ENCODE results near the gene VMP1.
"Not testable (repeated sequence)": the region's sequence is repeated elsewhere in the genome, so short reads cannot be mapped to it uniquely, and the experiment has no call there.

The VMP1 gene

DNA sequence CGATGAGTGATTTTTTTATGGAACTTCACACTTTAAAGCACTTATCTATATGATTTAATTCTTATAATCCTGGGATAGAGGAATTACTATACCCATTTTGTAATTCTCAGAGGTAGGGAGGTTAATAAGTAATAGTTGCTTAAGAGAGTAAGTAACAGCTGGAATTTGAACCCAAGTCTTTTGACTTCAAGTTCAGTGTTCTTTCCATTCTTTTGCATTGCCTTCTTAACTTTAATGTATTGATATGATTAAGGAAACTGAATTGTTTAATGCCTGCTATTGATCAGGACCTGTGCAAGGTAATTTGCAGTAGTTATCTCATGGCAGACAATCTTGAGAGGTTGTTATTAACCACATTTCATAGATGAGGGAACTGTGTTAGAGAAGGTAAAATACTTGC is 106.8 kb downstream of the VMP1 start:
- no peak for DNase-seq (ENCODE audit: low read depth)

DNA sequence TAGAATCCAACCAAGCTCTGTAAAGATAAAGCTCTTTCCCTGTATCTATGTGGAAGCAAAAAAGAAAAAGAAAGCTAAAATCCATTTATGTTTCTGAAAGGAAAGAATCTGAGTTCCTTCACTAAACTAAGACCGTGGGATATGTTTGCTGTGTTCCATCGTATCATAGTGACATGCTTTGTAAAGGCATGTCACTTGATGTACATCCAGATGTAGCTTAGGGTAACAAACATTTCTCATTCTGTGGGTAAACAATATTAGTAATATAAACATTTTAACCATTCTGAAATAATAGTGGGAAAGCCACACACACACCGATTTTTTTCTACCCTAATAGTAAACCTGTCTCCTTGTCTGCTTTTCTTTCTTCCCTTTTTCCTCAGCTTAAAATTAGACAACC is 107.2 kb downstream of the VMP1 start:
- no peak for DNase-seq (ENCODE audit: low read depth)

DNA sequence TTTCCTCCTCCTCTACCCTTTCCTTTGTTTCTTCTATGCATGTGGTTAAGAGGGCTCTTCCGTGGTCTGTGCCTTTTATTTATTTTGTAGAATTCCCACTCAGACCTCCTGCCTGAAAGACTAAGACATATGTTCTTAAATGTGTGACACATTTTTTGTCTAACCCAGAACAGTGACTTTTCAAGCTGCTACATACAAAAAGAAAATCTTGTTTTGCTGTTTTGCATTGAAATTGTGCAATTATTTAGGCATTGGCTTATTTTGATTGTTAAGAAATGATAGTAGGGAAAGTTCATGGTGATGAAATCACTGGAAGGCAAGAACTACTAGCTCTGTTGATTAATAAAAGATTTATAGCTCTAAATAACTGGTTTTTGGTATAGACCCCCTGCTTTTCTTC is 108.5 kb downstream of the VMP1 start:
- DNase-seq (ENCODE audit: low read depth): no peak

DNA sequence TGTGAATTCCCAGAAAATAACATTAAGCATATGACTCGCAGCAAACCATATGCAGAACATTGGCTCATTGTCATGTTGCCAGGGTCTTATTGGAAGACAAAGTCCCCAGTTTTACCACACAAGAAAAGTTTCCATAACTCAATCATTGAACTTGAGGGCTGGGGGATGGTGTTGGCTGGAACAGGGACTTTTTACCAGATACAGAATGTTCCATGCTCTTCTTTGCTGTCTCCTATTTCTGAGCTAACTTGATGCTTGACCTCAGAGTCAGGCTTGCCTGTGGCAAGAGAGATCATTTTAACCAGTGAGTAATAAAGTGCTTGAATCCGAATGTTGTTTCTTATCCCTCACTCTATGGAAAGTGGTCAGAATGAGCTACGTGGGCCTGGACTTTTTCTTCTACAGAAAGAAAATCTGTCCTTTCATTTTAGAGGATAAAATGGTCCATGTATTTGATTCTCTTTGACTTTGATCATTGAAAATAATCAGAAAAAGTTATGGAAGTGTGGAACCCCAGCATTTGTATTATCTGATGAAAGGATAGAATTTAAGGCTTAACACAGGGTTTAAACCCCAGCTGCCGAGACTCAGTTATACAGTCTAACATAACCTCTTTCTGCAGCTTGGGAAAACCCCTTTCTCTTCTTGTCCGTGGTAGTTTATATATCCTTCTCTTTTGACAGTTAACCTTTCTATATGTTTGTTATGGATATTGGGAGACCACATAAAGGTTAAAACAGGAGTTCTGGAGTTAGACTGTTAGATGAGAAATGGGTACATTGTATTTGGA is 118.3 kb downstream of the VMP1 start:
- no peak for DNase-seq (ENCODE audit: low read depth)

DNA sequence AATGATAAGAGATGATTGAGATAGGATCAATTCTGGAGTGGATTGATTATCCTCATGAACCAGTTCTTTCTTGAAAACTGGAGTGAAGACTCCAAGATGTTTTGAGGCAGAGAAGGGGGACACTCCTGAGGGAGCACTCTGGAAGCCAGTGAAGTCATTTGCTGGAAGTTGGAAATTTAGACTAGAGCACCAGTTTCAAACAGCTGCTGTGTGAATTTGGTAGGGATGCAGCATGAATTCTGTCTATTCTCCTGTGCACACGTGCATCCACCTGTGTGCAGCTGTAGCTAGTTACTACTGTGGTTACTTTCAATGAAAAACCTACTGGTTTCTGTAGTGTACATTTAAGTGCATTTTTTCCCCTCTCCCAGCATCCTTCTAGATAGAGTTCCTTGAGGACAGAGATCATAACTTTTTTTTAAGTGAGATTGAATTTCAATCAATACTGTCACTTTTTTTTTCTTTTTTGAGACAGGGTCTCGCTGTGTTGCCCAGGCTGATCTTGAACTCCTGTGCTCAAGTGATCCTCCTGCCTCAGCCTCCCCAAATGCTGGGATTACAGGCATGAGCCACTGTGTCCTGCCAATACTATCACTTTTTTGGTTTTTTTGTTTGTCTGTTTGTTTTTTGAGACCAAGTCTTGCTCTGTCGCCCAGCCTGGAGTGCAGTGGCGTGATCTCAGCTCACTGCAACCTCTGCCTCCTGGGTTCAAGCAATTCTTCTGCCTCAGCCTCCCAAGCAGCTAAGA is 119.4 kb downstream of the VMP1 start:
- no peak for DNase-seq (ENCODE audit: low read depth)

DNA sequence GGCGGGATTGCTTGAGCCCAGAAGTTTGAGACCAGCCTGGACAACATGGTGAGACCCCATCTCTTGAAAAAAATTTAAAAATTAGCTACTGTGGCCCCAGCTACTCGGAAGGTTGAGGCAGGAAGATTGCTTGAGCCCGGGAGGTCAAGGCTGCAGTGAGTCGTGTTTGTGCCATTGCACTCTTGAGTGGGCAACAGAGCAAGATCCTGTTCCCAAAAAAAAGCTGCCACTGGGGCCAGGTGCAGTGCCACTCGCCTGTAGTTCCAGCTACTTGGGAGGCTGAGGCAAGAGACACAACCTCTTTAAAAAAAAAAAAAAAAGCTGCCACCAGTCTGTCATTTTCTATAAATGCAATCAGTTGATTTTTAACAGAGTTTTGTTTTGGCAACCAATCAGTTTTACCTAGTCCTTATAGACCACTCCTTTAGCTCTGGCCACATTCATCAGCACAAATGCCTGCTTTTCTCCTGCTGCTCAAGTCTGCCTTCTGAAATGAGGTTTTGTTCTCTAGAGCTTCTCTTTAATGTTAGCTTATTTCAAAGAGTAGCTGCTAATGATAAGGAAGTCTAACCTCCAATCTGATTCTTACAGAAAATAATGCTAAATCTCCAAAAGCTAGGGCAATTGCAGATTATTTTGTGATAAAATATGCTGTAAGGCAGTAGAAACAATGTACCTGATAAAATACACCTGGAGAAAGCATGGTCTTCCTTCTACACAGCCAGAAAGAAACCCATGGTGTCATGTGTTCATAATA is 120.4 kb downstream of the VMP1 start:
- DNase-seq (ENCODE audit: low read depth): no peak

DNA sequence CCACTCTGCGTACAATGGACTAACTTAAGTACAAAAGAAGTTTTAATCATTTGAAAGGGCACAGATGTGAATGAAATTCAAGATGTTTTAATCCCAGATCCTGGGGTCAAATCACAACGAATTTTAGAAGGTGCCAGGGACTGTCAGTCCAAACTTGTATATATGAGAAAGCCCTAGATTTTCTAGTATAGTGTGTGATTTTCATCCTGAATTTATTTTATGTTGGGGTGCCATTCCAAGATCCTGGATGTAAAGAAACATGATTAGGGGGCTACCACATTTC is 121.0 kb downstream of the VMP1 start:
- DNase-seq (ENCODE audit: low read depth): no peak

DNA sequence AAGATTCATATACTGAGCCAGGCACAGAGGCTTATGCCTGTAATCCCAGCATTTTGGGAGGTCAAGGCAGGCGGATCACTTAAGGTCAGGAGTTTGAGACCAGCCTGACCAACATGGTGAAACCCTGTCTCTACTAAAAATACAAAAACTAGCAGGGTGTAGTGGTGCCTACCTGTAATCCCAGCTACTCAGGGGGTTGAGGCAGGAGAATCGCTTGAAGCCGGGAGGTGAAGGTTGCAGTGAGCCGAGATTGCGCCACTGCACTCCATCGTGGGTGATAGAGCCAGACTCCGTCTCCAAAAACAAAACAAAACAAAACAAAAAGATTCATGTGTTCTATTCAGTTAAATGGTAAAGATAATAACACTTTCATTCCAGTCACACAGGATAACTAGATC is 121.4 kb downstream of the VMP1 start:
- DNase-seq (ENCODE audit: low read depth): not testable (repeated sequence)

DNA sequence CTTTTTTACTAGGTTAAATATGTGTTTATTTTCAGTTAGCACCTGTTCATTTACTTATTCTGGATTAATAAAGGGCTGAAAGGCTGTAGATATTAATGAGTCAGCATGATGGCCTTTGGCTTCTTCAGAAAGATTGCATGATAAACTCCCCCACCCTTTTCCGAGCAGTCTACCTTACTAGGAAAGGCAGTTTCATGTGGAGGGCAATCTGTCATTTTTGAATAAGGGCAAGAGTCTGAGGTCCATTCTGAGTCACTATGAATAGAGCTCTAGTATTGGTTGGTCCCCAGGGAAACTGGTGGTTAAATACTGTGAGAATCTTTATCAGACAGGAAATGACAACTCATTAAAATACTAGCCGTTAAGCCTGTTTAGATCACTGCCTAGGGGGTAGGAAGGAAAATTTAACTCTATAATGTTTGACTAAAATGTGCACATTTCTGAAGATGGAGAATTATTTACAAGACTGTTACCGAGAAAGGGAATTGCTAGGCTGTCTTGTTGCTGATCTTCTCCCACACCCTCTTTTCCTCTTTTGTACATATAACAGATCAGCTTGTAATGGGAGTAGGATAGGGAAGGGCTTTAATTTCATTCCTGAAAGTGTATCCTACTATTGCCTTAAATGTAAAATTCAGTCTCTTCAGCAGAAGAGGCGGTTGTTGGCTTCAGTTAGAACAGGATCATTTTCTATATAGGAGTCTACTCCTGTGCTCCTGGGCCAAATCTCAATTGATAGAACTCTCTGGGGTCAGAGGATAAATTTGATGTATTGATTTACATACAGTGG is 122.0 kb downstream of the VMP1 start:
- DNase-seq (ENCODE audit: low read depth): peak; percentile 99

DNA sequence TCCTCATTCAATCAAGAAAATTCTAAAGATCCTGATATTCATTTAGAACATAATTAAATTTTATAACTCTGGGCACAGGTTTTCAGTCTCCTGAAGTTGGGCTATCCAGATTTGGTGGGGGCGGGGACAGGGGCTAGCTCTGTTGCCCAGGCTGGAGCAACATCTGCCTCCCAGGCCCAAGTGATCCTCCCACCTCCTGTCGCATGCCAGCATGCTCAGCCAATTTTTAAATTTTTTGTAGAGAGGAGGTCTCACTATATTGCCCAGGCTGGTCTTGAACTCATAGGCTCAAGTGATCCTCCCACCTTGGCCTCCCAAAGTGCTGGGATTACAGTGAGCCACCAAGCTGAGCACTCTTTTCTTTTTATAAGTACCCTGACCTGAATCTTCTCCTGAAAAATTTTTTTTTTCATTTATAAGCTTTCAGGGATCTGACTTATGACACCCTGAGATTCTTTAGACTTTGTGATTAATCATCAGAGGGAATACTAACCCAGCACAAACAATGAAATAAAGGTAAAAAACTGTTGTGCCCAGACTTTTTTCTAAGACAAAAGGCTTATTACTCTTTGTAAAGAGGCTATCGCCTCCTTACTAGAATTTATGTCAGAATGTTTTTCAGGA is 122.7 kb downstream of the VMP1 start:
- DNase-seq (ENCODE audit: low read depth): no peak

DNA sequence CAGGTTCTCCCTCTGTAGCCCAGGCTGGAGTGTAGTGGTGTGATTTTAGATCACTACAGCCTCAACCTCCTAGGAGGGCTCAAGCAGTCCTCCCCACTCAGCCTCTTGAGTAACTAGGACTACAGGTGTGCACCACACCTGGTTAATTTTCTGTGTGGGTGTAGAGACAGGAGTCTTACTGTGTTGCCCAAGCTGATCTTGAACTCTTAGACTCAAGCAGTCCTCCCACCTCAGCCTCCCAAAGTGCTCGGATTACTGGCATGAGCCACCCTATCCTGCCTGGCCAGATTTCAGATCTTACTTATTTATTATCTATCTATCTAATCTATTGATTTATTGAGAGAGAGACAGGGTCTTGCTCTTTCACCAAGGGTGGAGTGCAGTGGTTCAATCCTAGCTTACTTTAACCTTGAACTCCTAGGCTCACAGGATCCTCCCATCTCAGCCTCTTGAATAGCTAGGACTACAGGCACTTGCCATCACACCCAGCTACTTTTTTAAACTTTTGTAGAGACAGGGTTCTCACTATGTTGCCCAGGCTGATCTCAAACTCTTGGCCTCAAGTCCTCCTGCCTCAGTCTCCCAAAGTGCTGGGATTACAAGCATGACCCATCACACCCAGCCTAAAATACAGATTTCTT is 123.5 kb downstream of the VMP1 start:
- DNase-seq (ENCODE audit: low read depth): no peak

DNA sequence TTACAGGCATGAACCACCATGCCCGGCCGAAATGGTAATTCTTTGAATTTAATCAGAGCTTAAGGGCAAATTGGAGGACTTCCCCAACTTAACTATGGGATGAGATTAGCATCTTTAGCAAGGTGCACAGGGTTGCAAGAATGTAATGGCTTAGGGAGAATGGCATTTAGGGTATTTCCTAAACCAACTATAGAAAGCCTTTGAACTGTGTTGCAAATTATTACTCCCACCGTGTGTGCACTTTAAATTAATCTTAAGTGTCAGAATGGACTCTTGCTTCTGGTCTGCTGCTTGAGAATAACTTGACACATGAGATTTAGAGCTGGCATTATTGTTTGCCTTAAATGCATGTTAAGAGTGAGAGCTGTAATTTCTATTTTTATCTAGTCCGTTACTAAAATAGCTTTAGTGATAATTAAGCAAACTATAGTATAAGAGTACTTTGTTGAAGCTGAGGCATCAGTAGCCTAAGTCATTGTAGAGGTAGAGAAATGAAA is 125.5 kb downstream of the VMP1 start:
- DNase-seq (ENCODE audit: low read depth): no peak

DNA sequence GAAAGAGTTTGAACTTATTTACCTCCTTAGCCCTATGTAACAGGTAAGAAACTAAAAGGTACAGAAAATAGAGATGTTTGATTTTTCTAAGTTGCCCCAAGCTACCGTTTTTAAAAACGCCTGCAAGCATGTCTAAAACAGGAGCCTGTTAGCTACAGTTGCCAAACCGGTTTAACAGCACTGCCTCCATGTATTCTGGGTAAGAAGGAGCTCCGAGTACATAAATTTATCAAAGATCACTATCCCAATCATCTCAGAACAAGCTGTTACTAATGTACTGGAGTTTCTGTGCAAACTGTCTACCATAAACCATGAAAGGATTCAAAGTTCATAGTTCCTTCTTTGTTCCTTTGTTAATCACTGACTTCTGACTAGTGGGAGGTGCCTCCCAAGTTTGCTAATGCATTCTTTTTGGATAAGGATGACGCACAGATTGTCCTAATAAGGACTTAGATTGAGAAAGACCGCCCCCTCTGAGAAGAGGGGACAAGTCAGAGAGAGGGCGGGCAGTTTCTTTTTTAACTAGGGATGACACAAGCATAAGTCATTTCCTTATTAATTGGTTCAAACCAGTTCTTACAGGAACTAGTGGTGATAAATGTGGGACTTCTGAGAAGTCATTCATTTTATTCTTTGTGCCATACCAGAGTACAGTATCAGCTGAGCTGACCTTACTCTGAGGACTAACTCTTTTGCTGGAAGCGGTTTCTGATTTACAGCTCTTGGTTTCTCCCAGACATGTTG is 130.0 kb downstream of the VMP1 start:
- DNase-seq (ENCODE audit: low read depth): peak; percentile 100

DNA sequence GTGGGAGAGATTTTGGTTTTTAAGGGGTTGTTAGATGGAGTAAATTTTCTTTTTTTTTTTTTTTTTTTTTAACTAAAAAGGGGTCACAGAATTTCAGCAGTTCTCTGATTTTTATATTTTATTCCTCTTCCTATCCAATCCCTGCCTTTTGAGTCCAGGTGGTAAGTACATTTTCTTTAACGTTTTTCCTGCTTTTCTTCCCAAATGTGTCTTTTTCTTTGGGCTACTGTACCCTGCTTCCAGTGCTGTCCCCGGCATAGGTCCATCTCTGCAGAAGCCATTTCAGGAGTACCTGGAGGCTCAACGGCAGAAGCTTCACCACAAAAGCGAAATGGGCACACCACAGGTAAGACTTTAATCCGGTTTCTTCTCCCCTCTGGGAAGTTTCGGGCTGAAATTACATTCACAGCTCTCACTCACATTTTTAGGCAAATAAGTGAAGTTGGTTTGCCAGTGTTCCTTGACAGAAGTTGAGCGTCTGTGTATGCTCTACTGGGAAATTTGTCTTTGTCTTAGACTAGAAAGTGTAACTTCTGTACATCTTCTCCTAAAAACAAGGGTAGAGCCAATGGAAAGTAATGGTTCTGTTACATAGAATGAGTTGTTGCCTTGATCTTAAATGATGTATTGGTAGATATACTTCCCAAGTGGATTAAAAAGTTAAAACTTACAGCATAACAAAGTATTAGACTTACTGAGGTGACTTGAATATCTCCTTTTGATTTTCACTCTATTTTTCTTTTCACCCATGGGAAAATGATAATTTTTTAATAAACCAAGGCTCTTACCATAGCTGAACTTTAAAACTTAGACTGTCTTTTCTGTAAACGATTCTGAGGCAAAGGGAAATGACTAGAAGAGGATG is 130.8 kb downstream of the VMP1 start:
- no peak for DNase-seq (ENCODE audit: low read depth)

DNA sequence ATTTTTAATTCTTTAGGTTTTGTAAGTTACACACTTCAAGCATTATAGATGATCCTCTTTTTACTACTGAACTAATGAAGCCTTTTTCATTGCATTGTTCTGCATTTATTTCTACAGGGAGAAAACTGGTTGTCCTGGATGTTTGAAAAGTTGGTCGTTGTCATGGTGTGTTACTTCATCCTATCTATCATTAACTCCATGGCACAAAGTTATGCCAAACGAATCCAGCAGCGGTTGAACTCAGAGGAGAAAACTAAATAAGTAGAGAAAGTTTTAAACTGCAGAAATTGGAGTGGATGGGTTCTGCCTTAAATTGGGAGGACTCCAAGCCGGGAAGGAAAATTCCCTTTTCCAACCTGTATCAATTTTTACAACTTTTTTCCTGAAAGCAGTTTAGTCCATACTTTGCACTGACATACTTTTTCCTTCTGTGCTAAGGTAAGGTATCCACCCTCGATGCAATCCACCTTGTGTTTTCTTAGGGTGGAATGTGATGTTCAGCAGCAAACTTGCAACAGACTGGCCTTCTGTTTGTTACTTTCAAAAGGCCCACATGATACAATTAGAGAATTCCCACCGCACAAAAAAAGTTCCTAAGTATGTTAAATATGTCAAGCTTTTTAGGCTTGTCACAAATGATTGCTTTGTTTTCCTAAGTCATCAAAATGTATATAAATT is 132.3 kb downstream of the VMP1 start:
- DNase-seq (ENCODE audit: low read depth): no peak

DNA sequence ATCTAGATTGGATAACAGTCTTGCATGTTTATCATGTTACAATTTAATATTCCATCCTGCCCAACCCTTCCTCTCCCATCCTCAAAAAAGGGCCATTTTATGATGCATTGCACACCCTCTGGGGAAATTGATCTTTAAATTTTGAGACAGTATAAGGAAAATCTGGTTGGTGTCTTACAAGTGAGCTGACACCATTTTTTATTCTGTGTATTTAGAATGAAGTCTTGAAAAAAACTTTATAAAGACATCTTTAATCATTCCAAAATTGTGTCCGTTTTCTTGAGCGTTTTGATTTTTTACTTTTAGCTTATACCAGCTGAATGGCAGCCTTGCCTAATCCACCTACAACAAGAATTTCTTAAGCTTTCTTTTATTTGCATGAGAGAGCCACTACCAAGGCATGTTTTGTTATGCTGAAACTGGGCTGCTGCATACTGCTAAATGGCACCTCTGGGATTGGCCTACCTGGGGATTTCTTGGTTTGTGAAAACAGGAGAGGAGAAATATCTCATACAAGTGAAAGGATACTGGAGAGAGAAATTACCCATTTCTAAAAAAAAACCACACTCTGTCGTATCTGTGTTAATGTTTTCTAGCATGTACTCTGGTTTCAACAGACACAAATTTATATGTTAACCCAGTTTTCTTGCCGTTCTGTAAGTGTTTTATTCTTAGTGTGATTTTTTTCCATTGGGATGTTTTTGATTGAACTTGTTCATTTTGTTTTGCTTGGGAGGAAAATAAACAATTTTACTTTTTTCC is 133.1 kb downstream of the VMP1 start:
- DNase-seq (ENCODE audit: low read depth): no peak

DNA sequence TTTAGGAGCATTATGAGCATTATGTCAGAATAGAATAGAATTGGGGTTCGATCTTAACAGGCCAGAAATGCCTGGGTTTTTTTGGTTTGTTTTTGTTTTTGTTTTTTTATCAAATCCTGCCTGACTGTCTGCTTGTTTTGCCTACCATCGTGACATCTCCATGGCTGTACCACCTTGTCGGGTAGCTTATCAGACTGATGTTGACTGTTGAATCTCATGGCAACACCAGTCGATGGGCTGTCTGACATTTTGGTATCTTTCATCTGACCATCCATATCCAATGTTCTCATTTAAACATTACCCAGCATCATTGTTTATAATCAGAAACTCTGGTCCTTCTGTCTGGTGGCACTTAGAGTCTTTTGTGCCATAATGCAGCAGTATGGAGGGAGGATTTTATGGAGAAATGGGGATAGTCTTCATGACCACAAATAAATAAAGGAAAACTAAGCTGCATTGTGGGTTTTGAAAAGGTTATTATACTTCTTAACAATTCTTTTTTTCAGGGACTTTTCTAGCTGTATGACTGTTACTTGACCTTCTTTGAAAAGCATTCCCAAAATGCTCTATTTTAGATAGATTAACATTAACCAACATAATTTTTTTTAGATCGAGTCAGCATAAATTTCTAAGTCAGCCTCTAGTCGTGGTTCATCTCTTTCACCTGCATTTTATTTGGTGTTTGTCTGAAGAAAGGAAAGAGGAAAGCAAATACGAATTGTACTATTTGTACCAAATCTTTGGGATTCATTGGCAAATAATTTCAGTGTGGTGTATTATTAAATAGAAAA is 133.8 kb downstream of the VMP1 start:
- DNase-seq (ENCODE audit: low read depth): not testable (repeated sequence)
